AG04450 (cell line): ENCODE results near the gene RAF1. TPM values are rescaled to one million over a fixed set of nuclear protein-coding genes. Genes with fewer than 3 reads are reported as not detected.

ENCODE experiments used
- CTCF ChIA-PET: fragments of 300-600, 350-600 bp; formaldehyde crosslinking; extraction: SDS; loops from one replicate; lab custom pipeline; 2022; ENCODE audit warnings: antibody characterized with exemption, inconsistent platforms; lab: Charles Lee
- POLR2A ChIA-PET: fragments of 350-600 bp; formaldehyde crosslinking; extraction: SDS; loops from one replicate; lab custom pipeline; 2021; ENCODE audit warnings: antibody characterized with exemption, inconsistent platforms; lab: Yijun Ruan, JAX
- DNase-seq: peaks from one replicate; pipeline ENCODE4 v3.0.0-alpha.2; 2011; ENCODE audit warnings: low read depth, low spot score
- H3K27ac ChIP-seq: one replicate; pipeline ENCODE4 v1.5.1; 2012; ENCODE audit warnings: low read depth, low read length, control low read depth
- H3K27me3 ChIP-seq: one replicate; pipeline ENCODE4 v1.6.0; 2012; ENCODE audit warnings: low read length; ENCODE audit not compliant: control insufficient read depth, insufficient read depth
- H3K4me3 ChIP-seq: 2 replicates; pipeline ENCODE4 v1.5.1; 2011; ENCODE audit warnings: mild to moderate bottlenecking, low read depth, low read length, control low read depth
- H3K9me3 ChIP-seq: 2 replicates; pipeline ENCODE4 v1.5.1; 2012; ENCODE audit warnings: low read length; ENCODE audit not compliant: control insufficient read depth, insufficient read depth
- CTCF ChIP-seq: IDR thresholded peaks from 2 replicates; pipeline ENCODE4 v1.5.1; 2011; ENCODE audit warnings: low read depth, low read length, control low read depth, inconsistent platforms
- polyA plus RNA-seq: library from polyadenylated mRNA; depleted of rRNA; stranded (reverse); fragments of >200 nt; gene quantifications from 2 replicates; pipeline ENCODE4 v1.2.3, GENCODE V29; 2011

The RAF1 gene
- polyA plus RNA-seq, 1 experiment: 140 TPM

GRCh38 chr3:12660196-12660595 is 3.7 kb downstream of the RAF1 start:
- ChIA-PET POLR2A (interaction anchor here (0.6 to 1.5 kb wide), 4 partner anchors 15 to 152 kb away, joined by 3 to 10 read pairs (median 7); no protein-coding TSS in a partner anchor), CTCF (interaction anchor here (1.1 to 1.6 kb wide), 5 partner anchors 58 to 182 kb away, joined by 3 to 6 read pairs (median 5); partner anchors contain the start of gene RPL32)
- no peak for DNase-seq
- TF ChIP-seq CTCF: no peak
- H3K4me3 ChIP-seq: peak overlapping the region; percentile 20; the same call in 1 of the 2 replicates
- no peaks in the 10 kb centered on the region for H3K27me3 ChIP-seq
- H3K9me3 ChIP-seq: peaks cover 3% of the 10 kb centered on the region; the same call in 1 of the 2 replicates
- peak overlapping the region; percentile 62 for H3K27ac ChIP-seq

- POLR2A ChIA-PET: interaction anchor here (0.6 to 1.5 kb wide), 6 partner anchors 14 to 151 kb away, joined by 3 to 10 read pairs (median 4); no protein-coding TSS in a partner anchor
- CTCF ChIA-PET: interaction anchor here (0.7 to 1.6 kb wide), 3 partner anchors 15 to 182 kb away, joined by 5 to 6 read pairs (median 5); partner anchors contain the start of gene RPL32
- TF ChIP-seq CTCF: no peak
- H3K4me3 ChIP-seq: no peak overlapping the region
- no peak for DNase-seq
- no peaks in the 10 kb centered on the region for H3K27me3 ChIP-seq
- H3K27ac ChIP-seq: peak overlapping the region; percentile 66
- H3K9me3 ChIP-seq: peaks cover 3% of the 10 kb centered on the region; the same call in 1 of the 2 replicates
Observed at GRCh38 chr3:12659316-12660015, 4.5 kb downstream of the RAF1 start.

- no peak overlapping the region for H3K4me3 ChIP-seq
- no peak for TF ChIP-seq CTCF
- ChIA-PET POLR2A (interaction anchor here (0.8 to 1.4 kb wide), 4 partner anchors 10 to 56 kb away, joined by 3 to 10 read pairs (median 5); no protein-coding TSS in a partner anchor), CTCF (interaction anchor here (0.7 to 1.6 kb wide), 2 partner anchors 15 to 183 kb away, joined by 5 to 6 read pairs; partner anchors contain the start of gene RPL32)
- no peak for DNase-seq
- no peaks in the 10 kb centered on the region for H3K27me3 ChIP-seq
- no peaks in the 10 kb centered on the region; the same call in 1 of the 2 replicates for H3K9me3 ChIP-seq
- peak overlapping the region; percentile 66 for H3K27ac ChIP-seq
Observed at GRCh38 chr3:12658593-12659058, 5.3 kb downstream of the RAF1 start.

GRCh38 chr3:12656850-12657249 is 7.1 kb downstream of the RAF1 start:
- DNase-seq: no peak
- Histone ChIP-seq H3K27ac (no peak overlapping the region), H3K9me3 (no peaks in the 10 kb centered on the region), H3K27me3 (no peaks in the 10 kb centered on the region), H3K4me3 (no peak overlapping the region)
- CTCF ChIA-PET: interaction anchor here (0.6 kb wide), 1 partner anchor 67 kb away, joined by 3 read pairs; no protein-coding TSS in a partner anchor
- POLR2A ChIA-PET: no interaction called here
- no peak for TF ChIP-seq CTCF

- no peak overlapping the region for H3K27ac ChIP-seq
Observed at GRCh38 chr3:12656193-12656592, 7.7 kb downstream of the RAF1 start.

More at GRCh38 chr3:12656193-12656592, 7.7 kb downstream of the RAF1 start:
- Histone ChIP-seq H3K9me3 (no peaks in the 10 kb centered on the region), H3K27me3 (no peaks in the 10 kb centered on the region), H3K4me3 (no peak overlapping the region)
- DNase-seq: no peak
- POLR2A ChIA-PET: no interaction called here
- CTCF ChIA-PET: no interaction called here
- no peak for TF ChIP-seq CTCF
